Natural killer cell (primary cell): ENCODE measurements around the gene SOX6. TPM values are rescaled to one million over a fixed set of nuclear protein-coding genes. Genes with fewer than 3 reads are reported as not detected.

Experiments
- ATAC-seq, 3 donors: fragments of 150-1000 bp in 2 of 3; fragments of 200-7000 bp in 1 of 3; cut with Tn5 transposase; 1 replicate in 1 of 3; 2 replicates in 2 of 3; pipeline ENCODE4 v1.10.0; 2021; ENCODE audit warnings: mild to moderate bottlenecking in 2 of 3, moderate library complexity in 2 of 3
- DNase-seq, 2 donors: peaks; one replicate each; pipeline versions ENCODE4 v3.0.0 to v3.0.0-alpha.2; 2013 to 2021; ENCODE audit warnings: mixed read lengths in 1 of 2
- H3K27ac ChIP-seq: one replicate; pipeline ENCODE4 v1.5.1; 2013; ENCODE audit warnings: mild to moderate bottlenecking, low read length
- H3K27me3 ChIP-seq: one replicate; pipeline ENCODE4 v1.6.1; 2013; ENCODE audit warnings: low read length; ENCODE audit not compliant: control insufficient read depth, insufficient read depth
- H3K36me3 ChIP-seq: one replicate; pipeline ENCODE4 v1.6.1; 2013; ENCODE audit warnings: low read length; ENCODE audit not compliant: control insufficient read depth, insufficient read depth
- H3K4me1 ChIP-seq: one replicate; pipeline ENCODE4 v1.6.1; 2013; ENCODE audit warnings: low read length; ENCODE audit not compliant: control insufficient read depth, insufficient read depth
- H3K4me3 ChIP-seq: one replicate; pipeline ENCODE4 v1.5.1; 2013; ENCODE audit warnings: low read length
- H3K9me3 ChIP-seq: one replicate; pipeline ENCODE4 v1.6.1; 2013; ENCODE audit warnings: low read length; ENCODE audit not compliant: control insufficient read depth, insufficient read depth
- H3K27ac Mint-ChIP-seq, 2 donors: one replicate each; pipeline ENCODE4 v1.8.0; 2022; ENCODE audit warnings: mild to moderate bottlenecking in 2 of 2, mixed read lengths in 2 of 2, moderate library complexity in 1 of 2
- H3K27me3 Mint-ChIP-seq, 2 donors: one replicate each; pipeline ENCODE4 v1.8.0; 2022; ENCODE audit warnings: low read depth in 2 of 2, mixed read lengths in 2 of 2
- H3K36me3 Mint-ChIP-seq: one replicate; pipeline ENCODE4 v1.8.0; 2022; ENCODE audit warnings: mixed read lengths
- H3K4me1 Mint-ChIP-seq, 2 donors: one replicate each; pipeline ENCODE4 v1.8.0; 2022; ENCODE audit warnings: mixed read lengths in 2 of 2
- H3K4me3 Mint-ChIP-seq: one replicate; pipeline ENCODE4 v1.8.0; 2022; ENCODE audit warnings: mild to moderate bottlenecking, moderate library complexity, mixed read lengths
- H3K9me3 Mint-ChIP-seq, 2 donors: one replicate each; pipeline ENCODE4 v1.8.0; 2022; ENCODE audit warnings: mixed read lengths in 2 of 2
- CTCF ChIP-seq: fragments of 200-600 bp; IDR thresholded peaks from one replicate; pipeline ENCODE4 v1.8.0; 2022; ENCODE audit warnings: antibody characterized with exemption
- WGBS: methylation state at CpG from one replicate; pipeline ENCODE4 v1.1.7; 2013; ENCODE audit warnings: missing lambda C conversion rate; ENCODE audit not compliant: insufficient coverage; 5-methylcytosine and 5-hydroxymethylcytosine counted together
- intact Hi-C: fragments of 100-400 bp; cut with micrococcal nuclease; formaldehyde crosslinking; loops from one replicate; pipeline ENCODE4 v1.14.2; 2022
- total RNA-seq, 4 donors: library from RNA; stranded (reverse); fragments of 120-200 nt in 1 of 4; gene quantifications; one replicate each; pipeline versions ENCODE4 v1.2.3 to v1.2.4, GENCODE V29; 2013 to 2022

SOX6 gene
- total RNA-seq, 3 donors from 2014 or later (not counting 1 experiment from before 2014, with no cell fraction given): 0.27 TPM; not detected in 2

DNA sequence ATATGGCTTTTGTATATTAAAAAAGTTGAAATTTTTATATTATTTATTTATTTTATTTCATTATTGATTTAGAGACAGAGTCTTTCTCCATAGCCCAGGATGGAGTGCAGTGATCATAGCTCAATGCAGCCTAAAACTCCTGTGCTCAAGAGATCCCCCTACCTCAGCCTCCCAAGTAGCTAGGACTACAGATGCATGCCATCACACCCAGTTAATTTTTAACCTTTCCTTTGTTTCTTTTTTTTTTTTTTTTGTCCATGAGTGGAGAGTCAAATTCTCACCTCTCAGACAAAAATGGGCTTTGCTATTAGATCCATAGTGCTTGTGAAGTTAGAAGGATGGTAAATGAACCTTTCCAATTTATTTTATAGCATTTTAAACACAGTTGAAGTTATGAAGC lies 182.5 kb downstream of the SOX6 start:
- ATAC-seq: no peak
- Mint-ChIP-seq H3K36me3 (no peaks in the 10 kb centered on the region), H3K4me1 (no peaks in the 10 kb centered on the region), H3K27ac (no peak overlapping the region), H3K4me3 (no peak overlapping the region), H3K9me3 (no peaks in the 10 kb centered on the region), H3K27me3 (no peaks in the 10 kb centered on the region)
- H3K36me3 ChIP-seq: no peaks in the 10 kb centered on the region
- H3K4me3 ChIP-seq: no peak overlapping the region
- no peaks in the 10 kb centered on the region for H3K4me1 ChIP-seq
- H3K27me3 ChIP-seq: no peaks in the 10 kb centered on the region
- DNase-seq: no peak
- no peaks in the 10 kb centered on the region for H3K9me3 ChIP-seq
- TF ChIP-seq CTCF: no peak
- intact Hi-C loops: no loop called here
- H3K27ac ChIP-seq: no peak overlapping the region

DNA sequence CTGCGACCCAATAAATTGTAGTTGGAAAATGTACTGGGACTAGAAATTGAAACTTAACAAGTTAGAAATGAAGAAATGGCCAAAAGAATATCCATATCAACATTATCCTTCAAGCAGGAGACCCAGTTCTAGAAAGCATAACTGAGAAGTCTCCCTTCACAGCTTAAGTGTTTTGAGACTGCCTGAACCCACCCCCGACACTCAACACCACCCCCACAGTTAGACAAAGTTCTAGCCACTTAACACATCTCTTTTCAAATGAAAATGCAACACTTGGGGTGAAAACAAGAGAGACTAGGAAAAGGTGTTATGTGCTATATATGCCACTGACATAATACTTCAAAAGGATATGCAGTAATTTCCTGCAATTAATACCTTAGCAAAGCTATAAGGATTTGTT lies 184.5 kb downstream of the SOX6 start:
- Mint-ChIP-seq H3K36me3 (no peaks in the 10 kb centered on the region), H3K4me3 (no peak overlapping the region), H3K9me3 (no peaks in the 10 kb centered on the region), H3K4me1 (no peaks in the 10 kb centered on the region), H3K27ac (no peak overlapping the region), H3K27me3 (no peaks in the 10 kb centered on the region)
- no peak for TF ChIP-seq CTCF
- Histone ChIP-seq H3K4me3 (no peak overlapping the region), H3K36me3 (no peaks in the 10 kb centered on the region), H3K27me3 (no peaks in the 10 kb centered on the region), H3K4me1 (no peaks in the 10 kb centered on the region), H3K27ac (no peak overlapping the region), H3K9me3 (peaks cover 4% of the 10 kb centered on the region)
- DNase-seq (no peak), ATAC-seq (no peak)
- intact Hi-C loops: no loop called here
- WGBS: 67% methylated on average over 1 of the region's 2 CpGs

- no peaks in the 10 kb centered on the region for H3K4me1 Mint-ChIP-seq
- ATAC-seq (no peak), DNase-seq (no peak)
- H3K4me3 Mint-ChIP-seq: no peak overlapping the region
- no peaks in the 10 kb centered on the region for H3K36me3 ChIP-seq
- 68% methylated on average over 7 of the region's 7 CpGs for WGBS
- intact Hi-C loops: no loop called here
- no peak for TF ChIP-seq CTCF
- H3K27ac Mint-ChIP-seq: no peak overlapping the region
- no peaks in the 10 kb centered on the region for H3K4me1 ChIP-seq
- no peak overlapping the region for H3K4me3 ChIP-seq
- no peaks in the 10 kb centered on the region for H3K27me3 ChIP-seq
- no peak overlapping the region for H3K27ac ChIP-seq
- H3K27me3 Mint-ChIP-seq: no peaks in the 10 kb centered on the region
- H3K36me3 Mint-ChIP-seq: no peaks in the 10 kb centered on the region
- H3K9me3 Mint-ChIP-seq: no peaks in the 10 kb centered on the region
- H3K9me3 ChIP-seq: peaks cover 4% of the 10 kb centered on the region
These were observed 186.1 kb downstream of the SOX6 start for GRCh38 chr11:16169956-16170847.

DNA sequence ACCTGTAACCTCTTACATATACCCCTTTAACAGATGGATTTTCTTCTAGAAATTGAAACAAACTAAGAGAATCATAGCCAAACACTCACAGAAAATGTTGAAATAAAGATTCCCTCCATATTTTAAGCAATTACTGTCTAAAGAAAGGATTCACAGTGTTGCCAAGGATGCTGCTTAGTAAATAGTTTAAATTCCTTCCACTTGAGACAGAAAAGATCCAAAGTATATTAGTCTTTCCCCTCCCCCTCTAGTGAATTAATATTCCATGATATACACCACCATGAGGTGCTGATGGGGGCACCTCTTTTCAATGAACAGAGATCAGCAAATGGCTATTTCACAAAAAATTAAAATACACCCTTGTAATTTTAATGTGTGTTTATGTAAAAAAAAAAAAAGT lies 186.8 kb downstream of the SOX6 start:
- Mint-ChIP-seq H3K27me3 (no peaks in the 10 kb centered on the region), H3K27ac (no peak overlapping the region), H3K36me3 (no peaks in the 10 kb centered on the region), H3K9me3 (no peaks in the 10 kb centered on the region), H3K4me1 (no peaks in the 10 kb centered on the region), H3K4me3 (no peak overlapping the region)
- DNase-seq (no peak), ATAC-seq (no peak)
- Histone ChIP-seq H3K4me3 (no peak overlapping the region), H3K27ac (no peak overlapping the region), H3K9me3 (peaks cover 4% of the 10 kb centered on the region), H3K4me1 (no peaks in the 10 kb centered on the region), H3K36me3 (no peaks in the 10 kb centered on the region), H3K27me3 (no peaks in the 10 kb centered on the region)
- TF ChIP-seq CTCF: no peak
- intact Hi-C loops: no loop called here
